Astrocyte of the spinal cord (primary cell): Measurements from ENCODE around the gene DHX58.

Experiments
- DNase-seq: peaks from one replicate; pipeline ENCODE4 v3.0.0; 2011; ENCODE audit warnings: low read depth, low spot score
- H3K4me3 ChIP-seq: 2 replicates; pipeline ENCODE4 v1.5.1; 2011; ENCODE audit warnings: low read depth, mild to moderate bottlenecking, low read length, moderate library complexity
- in situ Hi-C: cut with HindIII; loops from 2 replicates; pipeline ENCODE4 v1.10.0; 2017; ENCODE audit warnings: low sequenced_read_pairs
- TF ChIP-seq, protein P1 (sequence below): IDR thresholded peaks from 2 replicates; pipeline ENCODE4 v1.5.1; 2012; ENCODE audit warnings: low read depth, mild to moderate bottlenecking, low read length, inconsistent platforms

The DHX58 gene

DNA sequence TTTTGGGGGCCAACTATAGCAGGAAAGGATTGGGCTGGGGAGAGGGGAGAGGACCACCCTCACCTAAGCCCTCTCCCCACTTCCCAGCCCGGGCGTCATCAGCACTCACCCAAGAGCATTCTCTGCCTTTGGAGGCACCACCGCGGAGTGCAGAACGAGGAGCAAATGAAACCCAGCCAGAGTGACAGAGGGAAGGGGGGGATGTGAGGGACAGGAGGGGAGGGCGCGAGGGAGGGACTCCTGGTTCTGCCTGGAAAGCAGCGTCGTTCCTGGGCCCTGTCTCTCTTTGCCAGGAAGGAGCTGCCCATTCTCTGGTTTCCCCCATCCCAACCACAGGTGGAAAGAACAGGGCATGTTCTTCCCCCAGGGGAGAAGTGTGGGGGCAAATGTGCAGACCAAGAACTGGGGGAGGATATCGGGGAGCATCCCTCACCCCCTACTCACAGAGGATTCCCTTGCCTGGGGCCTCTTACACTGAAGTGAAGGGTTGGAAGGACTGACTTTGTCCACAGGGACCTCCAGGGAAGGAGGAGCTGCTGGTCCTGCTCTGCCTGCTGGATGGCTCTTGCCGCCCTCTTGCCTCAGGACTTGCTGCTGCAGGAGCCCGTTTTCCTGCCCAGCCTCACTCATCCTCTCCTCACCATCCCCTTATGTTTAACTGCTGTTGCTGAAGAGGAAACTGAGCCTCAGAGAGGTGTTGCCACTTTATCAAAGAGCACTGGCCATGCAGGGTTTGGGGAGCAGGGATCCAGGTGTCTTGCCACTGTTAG is 58.6 kb downstream of the DHX58 start:
- in situ Hi-C loops, result no loop called here

GRCh38 chr17:42052346-42052877 is 60.1 kb downstream of the DHX58 start:
- TF ChIP-seq, protein P1, sequence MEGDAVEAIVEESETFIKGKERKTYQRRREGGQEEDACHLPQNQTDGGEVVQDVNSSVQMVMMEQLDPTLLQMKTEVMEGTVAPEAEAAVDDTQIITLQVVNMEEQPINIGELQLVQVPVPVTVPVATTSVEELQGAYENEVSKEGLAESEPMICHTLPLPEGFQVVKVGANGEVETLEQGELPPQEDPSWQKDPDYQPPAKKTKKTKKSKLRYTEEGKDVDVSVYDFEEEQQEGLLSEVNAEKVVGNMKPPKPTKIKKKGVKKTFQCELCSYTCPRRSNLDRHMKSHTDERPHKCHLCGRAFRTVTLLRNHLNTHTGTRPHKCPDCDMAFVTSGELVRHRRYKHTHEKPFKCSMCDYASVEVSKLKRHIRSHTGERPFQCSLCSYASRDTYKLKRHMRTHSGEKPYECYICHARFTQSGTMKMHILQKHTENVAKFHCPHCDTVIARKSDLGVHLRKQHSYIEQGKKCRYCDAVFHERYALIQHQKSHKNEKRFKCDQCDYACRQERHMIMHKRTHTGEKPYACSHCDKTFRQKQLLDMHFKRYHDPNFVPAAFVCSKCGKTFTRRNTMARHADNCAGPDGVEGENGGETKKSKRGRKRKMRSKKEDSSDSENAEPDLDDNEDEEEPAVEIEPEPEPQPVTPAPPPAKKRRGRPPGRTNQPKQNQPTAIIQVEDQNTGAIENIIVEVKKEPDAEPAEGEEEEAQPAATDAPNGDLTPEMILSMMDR, result no peak
- H3K4me3 ChIP-seq, result no peak overlapping the region
- in situ Hi-C loops, result no loop called here
- DNase-seq, result no peak

More for the DNA sequence above, 58.6 kb downstream of the DHX58 start:
- DNase-seq, result no peak
- H3K4me3 ChIP-seq, result no peak overlapping the region
- TF ChIP-seq, protein P1, result no peak

DNA sequence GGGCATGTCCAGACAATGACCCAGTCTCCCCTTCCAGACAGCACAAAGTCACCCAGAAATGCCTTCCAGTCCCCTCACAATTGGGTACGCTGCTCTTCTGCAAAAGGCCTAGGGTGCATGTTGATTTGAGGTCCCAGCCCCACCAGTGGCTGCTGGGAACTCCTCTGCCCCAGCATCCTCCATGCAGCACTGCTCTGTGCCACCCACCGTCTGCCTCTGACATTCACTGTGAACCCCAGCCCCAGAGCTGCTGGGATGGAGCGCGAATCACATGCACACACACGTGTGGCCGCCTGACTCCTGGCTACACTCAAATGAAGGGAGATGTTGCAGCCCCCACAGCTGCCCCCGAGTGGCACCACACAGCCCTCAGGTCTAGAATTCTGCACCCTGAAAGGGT is 60.9 kb downstream of the DHX58 start:
- H3K4me3 ChIP-seq, result no peak overlapping the region
- TF ChIP-seq, protein P1, result no peak

More for the DNA sequence above, 60.9 kb downstream of the DHX58 start:
- DNase-seq, result no peak
- in situ Hi-C loops, result no loop called here
